Measurements from ENCODE around the gene VRK2.
A peak's percentile ranks its signal among the peaks of the same experiment; 100 is the strongest.
"Not testable (repeated sequence)": the region's sequence is repeated elsewhere in the genome, so short reads cannot be mapped to it uniquely, and the experiment has no call there.

The VRK2 gene

GRCh38 chr2:58138396-58139030, 91.9 kb downstream of the VRK2 start:
- H3K4me1 ChIP-seq (ENCODE audit: insufficient read depth, poor library complexity, severe bottlenecking) = peaks cover 3% of the 10 kb centered on the region
- no peak for TF ChIP-seq CTCF (IDR thresholded peaks at IDR 0.05; ENCODE audit: poor library complexity, severe bottlenecking)
- H3K27me3 ChIP-seq (ENCODE audit: insufficient read depth, poor library complexity, severe bottlenecking) = no peaks in the 10 kb centered on the region
- no peak for ATAC-seq (ENCODE audit: low read depth)
- H3K4me3 ChIP-seq (ENCODE audit: severe bottlenecking) = no peak overlapping the region
- peaks cover 31% of the 10 kb centered on the region for H3K36me3 ChIP-seq (ENCODE audit: low read depth)
- H3K27ac ChIP-seq (ENCODE audit: poor library complexity, severe bottlenecking) = no peak overlapping the region
- H3K9me3 ChIP-seq (ENCODE audit: severe bottlenecking) = no peaks in the 10 kb centered on the region
- DNase-seq (ENCODE audit: low spot score) = no peak

GRCh38 chr2:58140508-58141072, 94.0 kb downstream of the VRK2 start:
- Histone ChIP-seq H3K36me3 (ENCODE audit: low read depth) (peaks cover 31% of the 10 kb centered on the region), H3K27ac (ENCODE audit: poor library complexity, severe bottlenecking) (no peak overlapping the region), H3K4me1 (ENCODE audit: insufficient read depth, poor library complexity, severe bottlenecking) (peaks cover 3% of the 10 kb centered on the region), H3K27me3 (ENCODE audit: insufficient read depth, poor library complexity, severe bottlenecking) (no peaks in the 10 kb centered on the region), H3K4me3 (ENCODE audit: severe bottlenecking) (no peak overlapping the region), H3K9me3 (ENCODE audit: severe bottlenecking) (no peaks in the 10 kb centered on the region)
- TF ChIP-seq CTCF (IDR thresholded peaks at IDR 0.05; ENCODE audit: poor library complexity, severe bottlenecking) = no peak
- no peak for ATAC-seq (ENCODE audit: low read depth)
- no peak for DNase-seq (ENCODE audit: low spot score)

- H3K27ac ChIP-seq (ENCODE audit: poor library complexity, severe bottlenecking); ATAC-seq (ENCODE audit: low read depth); H3K9me3 ChIP-seq (ENCODE audit: severe bottlenecking); DNase-seq (ENCODE audit: low spot score); H3K27me3 ChIP-seq (ENCODE audit: insufficient read depth, poor library complexity, severe bottlenecking); H3K4me3 ChIP-seq (ENCODE audit: severe bottlenecking); H3K4me1 ChIP-seq (ENCODE audit: insufficient read depth, poor library complexity, severe bottlenecking): not testable (repeated sequence)
- H3K36me3 ChIP-seq (ENCODE audit: low read depth) = peaks cover 24% of the 10 kb centered on the region
Observed at GRCh38 chr2:58145769-58146168, 99.2 kb downstream of the VRK2 start.

GRCh38 chr2:58146707-58147106, 100.1 kb downstream of the VRK2 start:
- peak; percentile 84 for ATAC-seq (ENCODE audit: low read depth)

GRCh38 chr2:58155160-58155778, 108.7 kb downstream of the VRK2 start:
- Histone ChIP-seq H3K9me3 (ENCODE audit: severe bottlenecking) (peaks cover 1% of the 10 kb centered on the region), H3K27ac (ENCODE audit: poor library complexity, severe bottlenecking) (no peak overlapping the region), H3K36me3 (ENCODE audit: low read depth) (peaks cover 40% of the 10 kb centered on the region), H3K27me3 (ENCODE audit: insufficient read depth, poor library complexity, severe bottlenecking) (no peaks in the 10 kb centered on the region), H3K4me3 (ENCODE audit: severe bottlenecking) (no peak overlapping the region), H3K4me1 (ENCODE audit: insufficient read depth, poor library complexity, severe bottlenecking) (peaks cover 5% of the 10 kb centered on the region)
- no peak for ATAC-seq (ENCODE audit: low read depth)
- DNase-seq (ENCODE audit: low spot score) = no peak
- TF ChIP-seq CTCF (IDR thresholded peaks at IDR 0.05; ENCODE audit: poor library complexity, severe bottlenecking) = no peak

More at GRCh38 chr2:58146707-58147106, 100.1 kb downstream of the VRK2 start:
- Histone ChIP-seq H3K4me1 (ENCODE audit: insufficient read depth, poor library complexity, severe bottlenecking) (peaks cover 7% of the 10 kb centered on the region), H3K27me3 (ENCODE audit: insufficient read depth, poor library complexity, severe bottlenecking) (no peaks in the 10 kb centered on the region), H3K4me3 (ENCODE audit: severe bottlenecking) (no peak overlapping the region), H3K9me3 (ENCODE audit: severe bottlenecking) (no peaks in the 10 kb centered on the region), H3K36me3 (ENCODE audit: low read depth) (peaks cover 15% of the 10 kb centered on the region), H3K27ac (ENCODE audit: poor library complexity, severe bottlenecking) (peak overlapping the region; percentile 11)
- no peak for TF ChIP-seq CTCF (IDR thresholded peaks at IDR 0.05; ENCODE audit: poor library complexity, severe bottlenecking)
- no peak for DNase-seq (ENCODE audit: low spot score)

All from RWPE2 (cell line).